ENCODE measurements around the gene PLB1.

- TF ChIP-seq CTCF (IDR thresholded peaks at IDR 0.05; ENCODE audit: low read length) (no peak), EZH2 (optimal IDR thresholded peaks at IDR 0.05; ENCODE audit: low read depth, low read length) (no peak), EZH2phosphoT487 (IDR thresholded peaks at IDR 0.05; ENCODE audit: low read length) (no peak)
Observed at GRCh38 chr2:28665041-28665704, 169.3 kb downstream of the PLB1 start.

Data from MM.1S (cell line).